GM23338 (cell line): ENCODE results near the gene BCL2L13. TPM values are rescaled to one million over a fixed set of nuclear protein-coding genes. Genes with fewer than 3 reads are reported as not detected.

Experiments used
- ATAC-seq: fragments of 200-7000 bp; cut with Tn5 transposase; 3 replicates; pipeline ENCODE4 v1.9.1; 2020
- DNase-seq: peaks from one replicate; pipeline ENCODE4 v3.0.0-alpha.2; 2015; ENCODE audit warnings: low spot score
- H2AFZ ChIP-seq: fragments of 200-600 bp; sonication (generic); 2 replicates; pipeline ENCODE4 v1.8.0; 2016; ENCODE audit warnings: antibody characterized with exemption, mild to moderate bottlenecking, moderate library complexity
- H3F3A ChIP-seq: fragments of 200-600 bp; sonication (generic); replicated peaks from 2 replicates; pipeline ENCODE4 v1.8.0; 2017; ENCODE audit warnings: antibody characterized with exemption, mixed run types, low read depth
- H3K27ac ChIP-seq: fragments of 200-600 bp; sonication (generic); 2 replicates; pipeline ENCODE4 v1.6.1; 2016; ENCODE audit warnings: low read depth
- H3K27me3 ChIP-seq: fragments of 200-600 bp; sonication (generic); 2 replicates; pipeline ENCODE4 v1.8.0; 2016; ENCODE audit warnings: mild to moderate bottlenecking, mixed run types, moderate library complexity; ENCODE audit not compliant: insufficient read depth
- H3K36me3 ChIP-seq: fragments of 200-600 bp; sonication (generic); 2 replicates; pipeline ENCODE4 v1.8.0; 2016; ENCODE audit warnings: mild to moderate bottlenecking; ENCODE audit not compliant: insufficient read depth
- H3K4me1 ChIP-seq: fragments of 200-600 bp; sonication (generic); 2 replicates; pipeline ENCODE4 v1.8.0; 2016; ENCODE audit warnings: mild to moderate bottlenecking, moderate library complexity; ENCODE audit not compliant: insufficient read depth
- H3K4me2 ChIP-seq: fragments of 200-600 bp; sonication (generic); 2 replicates; pipeline ENCODE4 v1.7.1; 2017; ENCODE audit warnings: mixed run types
- H3K4me3 ChIP-seq: fragments of 200-600 bp; sonication (generic); 2 replicates; pipeline ENCODE4 v1.6.1; 2016; ENCODE audit warnings: mixed run types
- H3K79me2 ChIP-seq: fragments of 200-600 bp; sonication (generic); replicated peaks from 2 replicates; pipeline ENCODE4 v1.8.0; 2017; ENCODE audit warnings: mild to moderate bottlenecking; ENCODE audit not compliant: insufficient read depth
- H3K9me2 ChIP-seq: fragments of 200-600 bp; sonication (generic); 2 replicates; pipeline ENCODE4 v1.8.0; 2017; ENCODE audit not compliant: insufficient read depth
- H4K20me1 ChIP-seq: fragments of 200-600 bp; sonication (generic); replicated peaks from 2 replicates; pipeline ENCODE4 v1.8.0; 2017; ENCODE audit warnings: mild to moderate bottlenecking; ENCODE audit not compliant: insufficient read depth
- H3K27ac Mint-ChIP-seq: 2 replicates; pipeline ENCODE4 v1.8.0; 2020; ENCODE audit warnings: inconsistent platforms, mild to moderate bottlenecking, moderate library complexity, mixed read lengths
- H3K27me3 Mint-ChIP-seq: 3 replicates; pipeline ENCODE4 v1.8.0; 2022; ENCODE audit warnings: low read depth, mild to moderate bottlenecking, moderate library complexity, mixed read lengths, inconsistent platforms; ENCODE audit not compliant: insufficient read depth, poor library complexity
- H3K36me3 Mint-ChIP-seq: 3 replicates; pipeline ENCODE4 v1.8.0; 2021; ENCODE audit warnings: low read depth, mild to moderate bottlenecking, inconsistent platforms, moderate library complexity, mixed read lengths
- H3K4me1 Mint-ChIP-seq: 3 replicates; pipeline ENCODE4 v1.8.0; 2020; ENCODE audit warnings: mild to moderate bottlenecking, inconsistent platforms, mixed read lengths
- H3K4me3 Mint-ChIP-seq: 3 replicates; pipeline ENCODE4 v1.8.0; 2021; ENCODE audit warnings: moderate library complexity, mild to moderate bottlenecking, inconsistent platforms, mixed read lengths
- H3K9me3 Mint-ChIP-seq: 3 replicates; pipeline ENCODE4 v1.8.0; 2020; ENCODE audit warnings: moderate library complexity, mild to moderate bottlenecking, inconsistent platforms, mixed read lengths
- CREB1 ChIP-seq: fragments of 250-450 bp; sonication (Bioruptor Pico); IDR thresholded peaks from 2 replicates; pipeline ENCODE4 v1.5.0; 2020; ENCODE audit warnings: low read depth, mild to moderate bottlenecking, moderate library complexity
- EZH2 ChIP-seq: fragments of 200-600 bp; sonication (generic); IDR thresholded peaks from one replicate; pipeline ENCODE4 v1.8.0; 2017; ENCODE audit warnings: antibody characterized with exemption, mild to moderate bottlenecking, low read depth; ENCODE audit not compliant: unreplicated experiment
- JUNB ChIP-seq: IDR thresholded peaks from one replicate; pipeline ENCODE4 v1.6.1; 2016; ENCODE audit warnings: antibody characterized with exemption; ENCODE audit not compliant: unreplicated experiment
- POLR2AphosphoS5 ChIP-seq: IDR thresholded peaks from 2 replicates; pipeline ENCODE4 v1.6.1; 2016; ENCODE audit warnings: antibody characterized with exemption, low read depth
- STAT1 ChIP-seq: IDR thresholded peaks from one replicate; pipeline ENCODE4 v1.6.1; 2016; ENCODE audit warnings: antibody characterized with exemption; ENCODE audit not compliant: unreplicated experiment
- ZNF114 ChIP-seq: fragments of 250-450 bp; sonication (Bioruptor Pico); IDR thresholded peaks from 2 replicates; pipeline ENCODE4 v1.5.0; 2020; ENCODE audit warnings: mild to moderate bottlenecking, moderate library complexity
- ZNF331 ChIP-seq: fragments of 250-450 bp; sonication (Bioruptor Pico); IDR thresholded peaks from 2 replicates; pipeline ENCODE4 v1.5.0; 2020; ENCODE audit warnings: low read depth, mild to moderate bottlenecking, moderate library complexity
- polyA plus RNA-seq: library from polyadenylated mRNA; unstranded; fragments of >200 nt; fragmentation: Nextera tagmentation; extraction: Ambion mirVana; gene quantifications from 2 replicates; pipeline ENCODE4 v1.2.1, GENCODE V29; 2016
- total RNA-seq: library from RNA; depleted of rRNA; stranded (reverse); fragments of >200 nt; shearing (Covaris generic); gene quantifications from 2 replicates; pipeline ENCODE4 v1.2.3, GENCODE V29; 2014
- TF ChIP-seq, protein P1 (sequence below): fragments of 250-450 bp; sonication (Bioruptor Pico); IDR thresholded peaks from 2 replicates; pipeline ENCODE4 v1.5.0; 2020; ENCODE audit warnings: mild to moderate bottlenecking, moderate library complexity
- TF ChIP-seq, protein P2 (sequence below): IDR thresholded peaks from 2 replicates; pipeline ENCODE4 v1.6.1; 2016; ENCODE audit warnings: antibody characterized with exemption
- TF ChIP-seq, protein P3 (sequence below), 2 experiments: fragments of 200-600 bp in 1 of 2; sonication (generic) in 1 of 2; conservative IDR thresholded peaks; 2 replicates each; pipeline versions ENCODE4 v1.5.1 to v1.6.1; 2016 to 2017; ENCODE audit warnings: antibody characterized with exemption in 2 of 2, low read depth in 2 of 2, mild to moderate bottlenecking in 2 of 2, moderate library complexity in 1 of 2
- TF ChIP-seq, protein P4 (sequence below): IDR thresholded peaks from one replicate; pipeline ENCODE4 v1.6.1; 2018; ENCODE audit warnings: antibody characterized with exemption; ENCODE audit not compliant: unreplicated experiment

Gene BCL2L13
- total and polyA plus RNA-seq, 2 experiments from 2014 or later: 22.4 to 32.3 TPM

DNA sequence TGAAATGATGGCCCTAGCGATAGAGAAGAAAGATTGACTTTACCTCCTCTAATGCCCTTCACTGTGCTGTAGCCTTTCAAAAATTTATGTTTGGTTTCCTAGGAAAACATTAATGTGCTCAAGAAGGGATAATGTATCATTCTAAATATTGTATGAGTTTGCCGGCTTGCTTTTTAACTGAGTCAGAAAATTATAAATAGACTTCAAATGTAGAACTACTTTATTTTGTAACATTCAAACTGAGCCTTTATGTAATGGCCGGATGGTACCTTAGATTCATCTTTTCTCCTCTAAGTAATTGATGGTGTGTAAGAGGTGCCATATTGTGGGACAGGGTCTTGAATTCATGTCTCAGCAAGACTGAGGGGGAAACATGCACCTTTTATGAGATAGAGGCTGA, 78.0 kb downstream of the BCL2L13 start:
- no peaks in the 10 kb centered on the region for H3F3A ChIP-seq
- no peaks in the 10 kb centered on the region for H3K79me2 ChIP-seq
- no peaks in the 10 kb centered on the region for H3K9me2 ChIP-seq
- H3K27ac ChIP-seq: no peak overlapping the region
- Mint-ChIP-seq H3K27me3 (peaks cover 2% of the 10 kb centered on the region), H3K9me3 (no peaks in the 10 kb centered on the region), H3K27ac (no peak overlapping the region), H3K4me1 (peaks cover 3% of the 10 kb centered on the region; the same call in 2 of the 3 replicates), H3K4me3 (no peak overlapping the region), H3K36me3 (no peaks in the 10 kb centered on the region; the same call in 2 of the 3 replicates)
- no peak for ATAC-seq
- no peak overlapping the region for H3K4me3 ChIP-seq
- no peak for DNase-seq
- H3K36me3 ChIP-seq: no peaks in the 10 kb centered on the region
- TF ChIP-seq, protein P1, sequence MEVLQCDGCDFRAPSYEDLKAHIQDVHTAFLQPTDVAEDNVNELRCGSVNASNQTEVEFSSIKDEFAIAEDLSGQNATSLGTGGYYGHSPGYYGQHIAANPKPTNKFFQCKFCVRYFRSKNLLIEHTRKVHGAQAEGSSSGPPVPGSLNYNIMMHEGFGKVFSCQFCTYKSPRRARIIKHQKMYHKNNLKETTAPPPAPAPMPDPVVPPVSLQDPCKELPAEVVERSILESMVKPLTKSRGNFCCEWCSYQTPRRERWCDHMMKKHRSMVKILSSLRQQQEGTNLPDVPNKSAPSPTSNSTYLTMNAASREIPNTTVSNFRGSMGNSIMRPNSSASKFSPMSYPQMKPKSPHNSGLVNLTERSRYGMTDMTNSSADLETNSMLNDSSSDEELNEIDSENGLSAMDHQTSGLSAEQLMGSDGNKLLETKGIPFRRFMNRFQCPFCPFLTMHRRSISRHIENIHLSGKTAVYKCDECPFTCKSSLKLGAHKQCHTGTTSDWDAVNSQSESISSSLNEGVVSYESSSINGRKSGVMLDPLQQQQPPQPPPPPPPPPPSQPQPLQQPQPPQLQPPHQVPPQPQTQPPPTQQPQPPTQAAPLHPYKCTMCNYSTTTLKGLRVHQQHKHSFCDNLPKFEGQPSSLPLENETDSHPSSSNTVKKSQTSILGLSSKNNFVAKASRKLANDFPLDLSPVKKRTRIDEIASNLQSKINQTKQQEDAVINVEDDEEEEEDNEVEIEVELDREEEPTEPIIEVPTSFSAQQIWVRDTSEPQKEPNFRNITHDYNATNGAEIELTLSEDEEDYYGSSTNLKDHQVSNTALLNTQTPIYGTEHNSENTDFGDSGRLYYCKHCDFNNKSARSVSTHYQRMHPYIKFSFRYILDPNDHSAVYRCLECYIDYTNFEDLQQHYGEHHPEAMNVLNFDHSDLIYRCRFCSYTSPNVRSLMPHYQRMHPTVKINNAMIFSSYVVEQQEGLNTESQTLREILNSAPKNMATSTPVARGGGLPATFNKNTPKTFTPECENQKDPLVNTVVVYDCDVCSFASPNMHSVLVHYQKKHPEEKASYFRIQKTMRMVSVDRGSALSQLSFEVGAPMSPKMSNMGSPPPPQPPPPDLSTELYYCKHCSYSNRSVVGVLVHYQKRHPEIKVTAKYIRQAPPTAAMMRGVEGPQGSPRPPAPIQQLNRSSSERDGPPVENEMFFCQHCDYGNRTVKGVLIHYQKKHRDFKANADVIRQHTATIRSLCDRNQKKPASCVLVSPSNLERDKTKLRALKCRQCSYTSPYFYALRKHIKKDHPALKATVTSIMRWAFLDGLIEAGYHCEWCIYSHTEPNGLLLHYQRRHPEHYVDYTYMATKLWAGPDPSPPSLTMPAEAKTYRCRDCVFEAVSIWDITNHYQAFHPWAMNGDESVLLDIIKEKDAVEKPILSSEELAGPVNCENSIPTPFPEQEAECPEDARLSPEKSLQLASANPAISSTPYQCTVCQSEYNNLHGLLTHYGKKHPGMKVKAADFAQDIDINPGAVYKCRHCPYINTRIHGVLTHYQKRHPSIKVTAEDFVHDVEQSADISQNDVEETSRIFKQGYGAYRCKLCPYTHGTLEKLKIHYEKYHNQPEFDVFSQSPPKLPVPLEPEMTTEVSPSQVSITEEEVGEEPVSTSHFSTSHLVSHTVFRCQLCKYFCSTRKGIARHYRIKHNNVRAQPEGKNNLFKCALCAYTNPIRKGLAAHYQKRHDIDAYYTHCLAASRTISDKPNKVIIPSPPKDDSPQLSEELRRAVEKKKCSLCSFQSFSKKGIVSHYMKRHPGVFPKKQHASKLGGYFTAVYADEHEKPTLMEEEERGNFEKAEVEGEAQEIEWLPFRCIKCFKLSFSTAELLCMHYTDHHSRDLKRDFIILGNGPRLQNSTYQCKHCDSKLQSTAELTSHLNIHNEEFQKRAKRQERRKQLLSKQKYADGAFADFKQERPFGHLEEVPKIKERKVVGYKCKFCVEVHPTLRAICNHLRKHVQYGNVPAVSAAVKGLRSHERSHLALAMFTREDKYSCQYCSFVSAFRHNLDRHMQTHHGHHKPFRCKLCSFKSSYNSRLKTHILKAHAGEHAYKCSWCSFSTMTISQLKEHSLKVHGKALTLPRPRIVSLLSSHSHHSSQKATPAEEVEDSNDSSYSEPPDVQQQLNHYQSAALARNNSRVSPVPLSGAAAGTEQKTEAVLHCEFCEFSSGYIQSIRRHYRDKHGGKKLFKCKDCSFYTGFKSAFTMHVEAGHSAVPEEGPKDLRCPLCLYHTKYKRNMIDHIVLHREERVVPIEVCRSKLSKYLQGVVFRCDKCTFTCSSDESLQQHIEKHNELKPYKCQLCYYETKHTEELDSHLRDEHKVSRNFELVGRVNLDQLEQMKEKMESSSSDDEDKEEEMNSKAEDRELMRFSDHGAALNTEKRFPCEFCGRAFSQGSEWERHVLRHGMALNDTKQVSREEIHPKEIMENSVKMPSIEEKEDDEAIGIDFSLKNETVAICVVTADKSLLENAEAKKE (CRISPR knock-in tag): no peak
- TF ChIP-seq, protein P2, sequence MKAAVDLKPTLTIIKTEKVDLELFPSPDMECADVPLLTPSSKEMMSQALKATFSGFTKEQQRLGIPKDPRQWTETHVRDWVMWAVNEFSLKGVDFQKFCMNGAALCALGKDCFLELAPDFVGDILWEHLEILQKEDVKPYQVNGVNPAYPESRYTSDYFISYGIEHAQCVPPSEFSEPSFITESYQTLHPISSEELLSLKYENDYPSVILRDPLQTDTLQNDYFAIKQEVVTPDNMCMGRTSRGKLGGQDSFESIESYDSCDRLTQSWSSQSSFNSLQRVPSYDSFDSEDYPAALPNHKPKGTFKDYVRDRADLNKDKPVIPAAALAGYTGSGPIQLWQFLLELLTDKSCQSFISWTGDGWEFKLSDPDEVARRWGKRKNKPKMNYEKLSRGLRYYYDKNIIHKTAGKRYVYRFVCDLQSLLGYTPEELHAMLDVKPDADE: no peak
- TF ChIP-seq JUNB: no peak
- TF ChIP-seq ZNF114 (CRISPR knock-in tag): no peak
- TF ChIP-seq, protein P3, sequence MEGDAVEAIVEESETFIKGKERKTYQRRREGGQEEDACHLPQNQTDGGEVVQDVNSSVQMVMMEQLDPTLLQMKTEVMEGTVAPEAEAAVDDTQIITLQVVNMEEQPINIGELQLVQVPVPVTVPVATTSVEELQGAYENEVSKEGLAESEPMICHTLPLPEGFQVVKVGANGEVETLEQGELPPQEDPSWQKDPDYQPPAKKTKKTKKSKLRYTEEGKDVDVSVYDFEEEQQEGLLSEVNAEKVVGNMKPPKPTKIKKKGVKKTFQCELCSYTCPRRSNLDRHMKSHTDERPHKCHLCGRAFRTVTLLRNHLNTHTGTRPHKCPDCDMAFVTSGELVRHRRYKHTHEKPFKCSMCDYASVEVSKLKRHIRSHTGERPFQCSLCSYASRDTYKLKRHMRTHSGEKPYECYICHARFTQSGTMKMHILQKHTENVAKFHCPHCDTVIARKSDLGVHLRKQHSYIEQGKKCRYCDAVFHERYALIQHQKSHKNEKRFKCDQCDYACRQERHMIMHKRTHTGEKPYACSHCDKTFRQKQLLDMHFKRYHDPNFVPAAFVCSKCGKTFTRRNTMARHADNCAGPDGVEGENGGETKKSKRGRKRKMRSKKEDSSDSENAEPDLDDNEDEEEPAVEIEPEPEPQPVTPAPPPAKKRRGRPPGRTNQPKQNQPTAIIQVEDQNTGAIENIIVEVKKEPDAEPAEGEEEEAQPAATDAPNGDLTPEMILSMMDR (conservative IDR thresholded peaks at IDR 0.05; ENCODE audit: low read depth in 2 of 2): no peak
- no peak for TF ChIP-seq ZNF331 (CRISPR knock-in tag)
- TF ChIP-seq STAT1: no peak
- no peak for TF ChIP-seq CREB1
- TF ChIP-seq, protein P4, sequence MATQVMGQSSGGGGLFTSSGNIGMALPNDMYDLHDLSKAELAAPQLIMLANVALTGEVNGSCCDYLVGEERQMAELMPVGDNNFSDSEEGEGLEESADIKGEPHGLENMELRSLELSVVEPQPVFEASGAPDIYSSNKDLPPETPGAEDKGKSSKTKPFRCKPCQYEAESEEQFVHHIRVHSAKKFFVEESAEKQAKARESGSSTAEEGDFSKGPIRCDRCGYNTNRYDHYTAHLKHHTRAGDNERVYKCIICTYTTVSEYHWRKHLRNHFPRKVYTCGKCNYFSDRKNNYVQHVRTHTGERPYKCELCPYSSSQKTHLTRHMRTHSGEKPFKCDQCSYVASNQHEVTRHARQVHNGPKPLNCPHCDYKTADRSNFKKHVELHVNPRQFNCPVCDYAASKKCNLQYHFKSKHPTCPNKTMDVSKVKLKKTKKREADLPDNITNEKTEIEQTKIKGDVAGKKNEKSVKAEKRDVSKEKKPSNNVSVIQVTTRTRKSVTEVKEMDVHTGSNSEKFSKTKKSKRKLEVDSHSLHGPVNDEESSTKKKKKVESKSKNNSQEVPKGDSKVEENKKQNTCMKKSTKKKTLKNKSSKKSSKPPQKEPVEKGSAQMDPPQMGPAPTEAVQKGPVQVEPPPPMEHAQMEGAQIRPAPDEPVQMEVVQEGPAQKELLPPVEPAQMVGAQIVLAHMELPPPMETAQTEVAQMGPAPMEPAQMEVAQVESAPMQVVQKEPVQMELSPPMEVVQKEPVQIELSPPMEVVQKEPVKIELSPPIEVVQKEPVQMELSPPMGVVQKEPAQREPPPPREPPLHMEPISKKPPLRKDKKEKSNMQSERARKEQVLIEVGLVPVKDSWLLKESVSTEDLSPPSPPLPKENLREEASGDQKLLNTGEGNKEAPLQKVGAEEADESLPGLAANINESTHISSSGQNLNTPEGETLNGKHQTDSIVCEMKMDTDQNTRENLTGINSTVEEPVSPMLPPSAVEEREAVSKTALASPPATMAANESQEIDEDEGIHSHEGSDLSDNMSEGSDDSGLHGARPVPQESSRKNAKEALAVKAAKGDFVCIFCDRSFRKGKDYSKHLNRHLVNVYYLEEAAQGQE: no peak
- no peak for TF ChIP-seq EZH2
- TF ChIP-seq POLR2AphosphoS5: no peak
- no peak overlapping the region for H3K4me2 ChIP-seq
- no peak overlapping the region for H2AFZ ChIP-seq
- H3K4me1 ChIP-seq: no peaks in the 10 kb centered on the region
- no peaks in the 10 kb centered on the region for H3K27me3 ChIP-seq
- H4K20me1 ChIP-seq: no peaks in the 10 kb centered on the region
